Measurements from ENCODE around the gene DNAJB5. TPM values are rescaled to one million over a fixed set of nuclear protein-coding genes. Genes with fewer than 3 reads are reported as not detected.
A peak's percentile ranks its signal among the peaks of the same experiment; 100 is the strongest.

The DNAJB5 gene
- polyA plus RNA-seq, 1 donor from 2014 or later: 99.1 TPM

DNA sequence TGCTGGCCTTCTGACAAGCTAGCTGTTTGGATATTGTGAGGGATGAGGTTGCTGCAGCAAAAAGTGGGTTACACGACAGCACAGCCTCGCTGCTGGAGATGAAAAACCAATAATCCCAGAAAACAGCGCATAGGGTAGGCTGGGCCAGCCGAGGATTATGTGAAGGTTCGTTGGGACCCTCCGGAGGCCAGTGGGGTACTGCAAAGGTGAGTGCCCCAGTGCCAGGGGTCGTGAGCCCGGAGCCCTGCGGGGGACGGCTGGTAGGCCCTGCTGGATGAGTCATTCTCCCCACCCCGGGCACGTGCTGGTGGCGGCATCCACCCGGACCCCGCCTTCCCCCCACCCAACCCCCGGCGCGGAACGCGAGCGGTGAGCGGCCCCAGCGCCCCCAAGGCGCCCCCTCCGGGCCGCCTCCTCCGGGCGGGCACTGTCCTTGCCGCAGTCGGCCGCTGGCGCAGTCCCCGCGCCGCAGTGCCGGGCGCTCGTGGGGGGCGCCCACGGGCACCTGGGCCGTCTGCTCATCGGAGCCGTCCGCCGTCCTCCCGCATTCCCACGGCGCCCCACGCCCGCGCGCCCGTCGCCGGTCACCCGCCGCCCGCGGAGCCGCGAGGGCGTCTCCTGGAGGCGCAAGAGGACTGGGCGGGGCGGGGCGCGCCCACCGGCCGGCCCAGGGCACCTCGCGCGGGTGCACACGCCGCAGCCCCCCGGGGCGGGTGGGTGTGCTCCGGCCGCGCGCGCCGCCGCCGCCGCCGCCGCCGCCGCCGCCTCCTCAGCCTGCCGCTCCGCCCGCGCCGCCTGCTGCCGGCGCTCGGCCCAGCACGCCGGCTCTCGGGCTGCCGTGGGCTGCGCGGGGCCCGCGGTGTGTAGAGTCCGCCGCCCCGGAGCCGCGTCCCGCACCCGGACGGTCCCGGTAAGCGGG, 31.8 kb upstream of the DNAJB5 start, which contains the start of gene PHF24:
Gene PHF24 (plus strand): TSS at position 794 of the 919 bp plus-strand sequence. CDS start 13,014 bp downstream, outside the sequence.
- Histone ChIP-seq H3K9me2 (ENCODE audit: insufficient read depth, low read length) (no peaks in the 10 kb centered on the region), H3K4me3 (ENCODE audit: low read length) (peak within 1 kb of the TSS; percentile 66), H2AFZ (ENCODE audit: low read depth, low read length) (peak within 1 kb of the TSS; percentile 35), H3K79me2 (replicated peaks; ENCODE audit: insufficient read depth, low read length) (no peaks in the 10 kb centered on the region), H3K9ac (ENCODE audit: low read length) (peak within 1 kb of the TSS; percentile 67), H3K4me2 (ENCODE audit: low read length) (no peak within 1 kb of the TSS), H4K20me1 (ENCODE audit: insufficient read depth) (no peaks in the 10 kb centered on the region), H3K27ac (ENCODE audit: low read length) (no peak within 1 kb of the TSS), H3K36me3 (ENCODE audit: insufficient read depth, low read length) (no peaks in the 10 kb centered on the region), H3F3A (ENCODE audit: insufficient read depth, low read length, poor library complexity, severe bottlenecking) (no peaks in the 10 kb centered on the region), H3K27me3 (ENCODE audit: insufficient read depth, low read depth, low read length) (peaks cover 11% of the 10 kb centered on the region), H3K9me3 (ENCODE audit: low read length) (no peaks in the 10 kb centered on the region)
- TF ChIP-seq RAD21 (conservative IDR thresholded peaks at IDR 0.05) (no peak), EZH2 (IDR thresholded peaks at IDR 0.05; ENCODE audit: borderline replicate concordance, insufficient read depth, low read length, poor library complexity, severe bottlenecking) (no peak), EP300 (conservative IDR thresholded peaks at IDR 0.05; ENCODE audit: poor library complexity, severe bottlenecking) (no peak), SMC3 (conservative IDR thresholded peaks at IDR 0.05; ENCODE audit: poor library complexity) (no peak), MXI1 (conservative IDR thresholded peaks at IDR 0.05; ENCODE audit: poor library complexity, severe bottlenecking) (peak; percentile 28), POLR2AphosphoS5 (IDR thresholded peaks at IDR 0.05) (peak; percentile 8), TAF1 (IDR thresholded peaks at IDR 0.05; ENCODE audit: low read depth) (peak; percentile 39)
- TF ChIP-seq, protein P1, sequence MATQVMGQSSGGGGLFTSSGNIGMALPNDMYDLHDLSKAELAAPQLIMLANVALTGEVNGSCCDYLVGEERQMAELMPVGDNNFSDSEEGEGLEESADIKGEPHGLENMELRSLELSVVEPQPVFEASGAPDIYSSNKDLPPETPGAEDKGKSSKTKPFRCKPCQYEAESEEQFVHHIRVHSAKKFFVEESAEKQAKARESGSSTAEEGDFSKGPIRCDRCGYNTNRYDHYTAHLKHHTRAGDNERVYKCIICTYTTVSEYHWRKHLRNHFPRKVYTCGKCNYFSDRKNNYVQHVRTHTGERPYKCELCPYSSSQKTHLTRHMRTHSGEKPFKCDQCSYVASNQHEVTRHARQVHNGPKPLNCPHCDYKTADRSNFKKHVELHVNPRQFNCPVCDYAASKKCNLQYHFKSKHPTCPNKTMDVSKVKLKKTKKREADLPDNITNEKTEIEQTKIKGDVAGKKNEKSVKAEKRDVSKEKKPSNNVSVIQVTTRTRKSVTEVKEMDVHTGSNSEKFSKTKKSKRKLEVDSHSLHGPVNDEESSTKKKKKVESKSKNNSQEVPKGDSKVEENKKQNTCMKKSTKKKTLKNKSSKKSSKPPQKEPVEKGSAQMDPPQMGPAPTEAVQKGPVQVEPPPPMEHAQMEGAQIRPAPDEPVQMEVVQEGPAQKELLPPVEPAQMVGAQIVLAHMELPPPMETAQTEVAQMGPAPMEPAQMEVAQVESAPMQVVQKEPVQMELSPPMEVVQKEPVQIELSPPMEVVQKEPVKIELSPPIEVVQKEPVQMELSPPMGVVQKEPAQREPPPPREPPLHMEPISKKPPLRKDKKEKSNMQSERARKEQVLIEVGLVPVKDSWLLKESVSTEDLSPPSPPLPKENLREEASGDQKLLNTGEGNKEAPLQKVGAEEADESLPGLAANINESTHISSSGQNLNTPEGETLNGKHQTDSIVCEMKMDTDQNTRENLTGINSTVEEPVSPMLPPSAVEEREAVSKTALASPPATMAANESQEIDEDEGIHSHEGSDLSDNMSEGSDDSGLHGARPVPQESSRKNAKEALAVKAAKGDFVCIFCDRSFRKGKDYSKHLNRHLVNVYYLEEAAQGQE (IDR thresholded peaks at IDR 0.05; ENCODE audit: borderline replicate concordance): no peak
- TF ChIP-seq, protein P2, sequence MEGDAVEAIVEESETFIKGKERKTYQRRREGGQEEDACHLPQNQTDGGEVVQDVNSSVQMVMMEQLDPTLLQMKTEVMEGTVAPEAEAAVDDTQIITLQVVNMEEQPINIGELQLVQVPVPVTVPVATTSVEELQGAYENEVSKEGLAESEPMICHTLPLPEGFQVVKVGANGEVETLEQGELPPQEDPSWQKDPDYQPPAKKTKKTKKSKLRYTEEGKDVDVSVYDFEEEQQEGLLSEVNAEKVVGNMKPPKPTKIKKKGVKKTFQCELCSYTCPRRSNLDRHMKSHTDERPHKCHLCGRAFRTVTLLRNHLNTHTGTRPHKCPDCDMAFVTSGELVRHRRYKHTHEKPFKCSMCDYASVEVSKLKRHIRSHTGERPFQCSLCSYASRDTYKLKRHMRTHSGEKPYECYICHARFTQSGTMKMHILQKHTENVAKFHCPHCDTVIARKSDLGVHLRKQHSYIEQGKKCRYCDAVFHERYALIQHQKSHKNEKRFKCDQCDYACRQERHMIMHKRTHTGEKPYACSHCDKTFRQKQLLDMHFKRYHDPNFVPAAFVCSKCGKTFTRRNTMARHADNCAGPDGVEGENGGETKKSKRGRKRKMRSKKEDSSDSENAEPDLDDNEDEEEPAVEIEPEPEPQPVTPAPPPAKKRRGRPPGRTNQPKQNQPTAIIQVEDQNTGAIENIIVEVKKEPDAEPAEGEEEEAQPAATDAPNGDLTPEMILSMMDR (IDR thresholded peaks at IDR 0.05; ENCODE audit: poor library complexity, severe bottlenecking): peak; percentile 42

DNA sequence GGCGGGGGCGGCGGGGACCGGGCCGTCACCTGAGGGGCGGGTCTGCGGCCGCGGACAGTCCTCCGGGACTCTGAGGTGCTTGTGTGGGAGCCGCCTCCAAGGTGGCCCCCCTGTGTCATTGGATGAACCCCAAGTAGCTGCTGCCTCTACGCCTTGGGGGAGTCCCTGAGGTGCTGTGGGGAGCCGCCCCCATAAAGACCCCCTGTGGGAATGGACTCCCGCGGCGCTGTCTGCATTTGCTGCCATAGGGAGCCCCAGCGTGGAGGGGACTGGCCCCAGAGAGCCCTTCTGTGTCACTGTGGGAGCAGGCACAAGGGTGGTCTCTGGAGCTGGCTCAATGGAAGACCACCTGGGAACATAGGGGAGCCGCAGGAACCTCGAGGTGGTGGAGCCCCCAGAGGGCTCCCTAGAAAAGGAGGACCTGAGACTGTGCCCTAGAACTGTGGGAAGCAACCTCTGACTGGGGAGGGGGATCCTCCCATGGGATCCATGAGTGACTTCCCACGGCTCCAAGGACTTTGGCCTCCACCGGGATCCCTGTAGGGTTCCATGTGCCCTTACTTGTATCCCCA, 31.0 kb upstream of the DNAJB5 start:
- no peak overlapping the region for H3K27ac ChIP-seq (ENCODE audit: low read length)
- TF ChIP-seq POLR2AphosphoS5 (IDR thresholded peaks at IDR 0.05) (no peak), EZH2 (IDR thresholded peaks at IDR 0.05; ENCODE audit: borderline replicate concordance, insufficient read depth, low read length, poor library complexity, severe bottlenecking) (no peak), SMC3 (conservative IDR thresholded peaks at IDR 0.05; ENCODE audit: poor library complexity) (no peak), MXI1 (conservative IDR thresholded peaks at IDR 0.05; ENCODE audit: poor library complexity, severe bottlenecking) (no peak), EP300 (conservative IDR thresholded peaks at IDR 0.05; ENCODE audit: poor library complexity, severe bottlenecking) (no peak), RAD21 (conservative IDR thresholded peaks at IDR 0.05) (no peak), TAF1 (IDR thresholded peaks at IDR 0.05; ENCODE audit: low read depth) (no peak)
- TF ChIP-seq, protein P2 (IDR thresholded peaks at IDR 0.05; ENCODE audit: poor library complexity, severe bottlenecking): no peak
- TF ChIP-seq, protein P1 (IDR thresholded peaks at IDR 0.05; ENCODE audit: borderline replicate concordance): no peak
- no peak overlapping the region for H3K4me2 ChIP-seq (ENCODE audit: low read length)
- H4K20me1 ChIP-seq (ENCODE audit: insufficient read depth): no peaks in the 10 kb centered on the region
- H3K36me3 ChIP-seq (ENCODE audit: insufficient read depth, low read length): no peaks in the 10 kb centered on the region
- H2AFZ ChIP-seq (ENCODE audit: low read depth, low read length): peak overlapping the region; percentile 35
- no peaks in the 10 kb centered on the region for H3K79me2 ChIP-seq (replicated peaks; ENCODE audit: insufficient read depth, low read length)
- H3F3A ChIP-seq (ENCODE audit: insufficient read depth, low read length, poor library complexity, severe bottlenecking): no peaks in the 10 kb centered on the region
- H3K9me2 ChIP-seq (ENCODE audit: insufficient read depth, low read length): no peaks in the 10 kb centered on the region
- H3K9ac ChIP-seq (ENCODE audit: low read length): peak overlapping the region; percentile 67
- H3K4me3 ChIP-seq (ENCODE audit: low read length): peak overlapping the region; percentile 66
- no peaks in the 10 kb centered on the region for H3K9me3 ChIP-seq (ENCODE audit: low read length)
- peaks cover 11% of the 10 kb centered on the region for H3K27me3 ChIP-seq (ENCODE audit: insufficient read depth, low read depth, low read length)

All from neural cell (in vitro differentiated cells).